HL-60 (cell line): ENCODE results near the gene NFIA.

Experiments
- POLR2AphosphoS5 ChIP-seq: IDR thresholded peaks from 2 replicates; pipeline ENCODE4 v1.6.1; 2012; ENCODE audit warnings: low read depth
- SPI1 ChIP-seq: IDR thresholded peaks from 2 replicates; pipeline ENCODE4 v1.6.1; 2012; ENCODE audit warnings: low read depth, mild to moderate bottlenecking, borderline replicate concordance
- TF ChIP-seq, protein P1 (sequence below): IDR thresholded peaks from one replicate; pipeline ENCODE4 v1.5.1; 2011; ENCODE audit warnings: low read length, control low read depth, inconsistent platforms; ENCODE audit not compliant: insufficient read depth
- TF ChIP-seq, protein P2 (sequence below): IDR thresholded peaks from 2 replicates; pipeline ENCODE4 v1.6.1; 2012; ENCODE audit warnings: low read depth; ENCODE audit not compliant: insufficient replicate concordance

DNA sequence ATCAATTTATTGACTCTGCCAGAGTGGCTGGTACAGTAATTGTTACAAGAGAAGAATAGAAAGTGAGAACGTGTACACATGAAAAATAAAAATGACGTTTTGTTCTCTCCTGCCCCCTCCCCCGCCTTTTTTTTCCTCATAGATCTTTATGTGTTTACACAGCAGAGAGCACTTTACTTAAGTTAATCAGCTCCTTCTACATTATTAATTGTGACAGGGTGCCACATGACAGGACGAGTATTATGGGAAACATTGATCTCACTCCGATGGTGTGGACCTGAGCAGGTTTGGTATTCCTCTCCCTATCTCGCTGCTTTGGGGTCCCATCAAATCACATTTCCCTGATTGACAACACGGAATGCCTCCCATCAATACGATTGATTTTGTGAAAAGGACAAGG, 356.9 kb downstream of the NFIA start:
- TF ChIP-seq, protein P1, sequence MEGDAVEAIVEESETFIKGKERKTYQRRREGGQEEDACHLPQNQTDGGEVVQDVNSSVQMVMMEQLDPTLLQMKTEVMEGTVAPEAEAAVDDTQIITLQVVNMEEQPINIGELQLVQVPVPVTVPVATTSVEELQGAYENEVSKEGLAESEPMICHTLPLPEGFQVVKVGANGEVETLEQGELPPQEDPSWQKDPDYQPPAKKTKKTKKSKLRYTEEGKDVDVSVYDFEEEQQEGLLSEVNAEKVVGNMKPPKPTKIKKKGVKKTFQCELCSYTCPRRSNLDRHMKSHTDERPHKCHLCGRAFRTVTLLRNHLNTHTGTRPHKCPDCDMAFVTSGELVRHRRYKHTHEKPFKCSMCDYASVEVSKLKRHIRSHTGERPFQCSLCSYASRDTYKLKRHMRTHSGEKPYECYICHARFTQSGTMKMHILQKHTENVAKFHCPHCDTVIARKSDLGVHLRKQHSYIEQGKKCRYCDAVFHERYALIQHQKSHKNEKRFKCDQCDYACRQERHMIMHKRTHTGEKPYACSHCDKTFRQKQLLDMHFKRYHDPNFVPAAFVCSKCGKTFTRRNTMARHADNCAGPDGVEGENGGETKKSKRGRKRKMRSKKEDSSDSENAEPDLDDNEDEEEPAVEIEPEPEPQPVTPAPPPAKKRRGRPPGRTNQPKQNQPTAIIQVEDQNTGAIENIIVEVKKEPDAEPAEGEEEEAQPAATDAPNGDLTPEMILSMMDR, result no peak
- TF ChIP-seq POLR2AphosphoS5 (no peak), SPI1 (no peak)
- TF ChIP-seq, protein P2, sequence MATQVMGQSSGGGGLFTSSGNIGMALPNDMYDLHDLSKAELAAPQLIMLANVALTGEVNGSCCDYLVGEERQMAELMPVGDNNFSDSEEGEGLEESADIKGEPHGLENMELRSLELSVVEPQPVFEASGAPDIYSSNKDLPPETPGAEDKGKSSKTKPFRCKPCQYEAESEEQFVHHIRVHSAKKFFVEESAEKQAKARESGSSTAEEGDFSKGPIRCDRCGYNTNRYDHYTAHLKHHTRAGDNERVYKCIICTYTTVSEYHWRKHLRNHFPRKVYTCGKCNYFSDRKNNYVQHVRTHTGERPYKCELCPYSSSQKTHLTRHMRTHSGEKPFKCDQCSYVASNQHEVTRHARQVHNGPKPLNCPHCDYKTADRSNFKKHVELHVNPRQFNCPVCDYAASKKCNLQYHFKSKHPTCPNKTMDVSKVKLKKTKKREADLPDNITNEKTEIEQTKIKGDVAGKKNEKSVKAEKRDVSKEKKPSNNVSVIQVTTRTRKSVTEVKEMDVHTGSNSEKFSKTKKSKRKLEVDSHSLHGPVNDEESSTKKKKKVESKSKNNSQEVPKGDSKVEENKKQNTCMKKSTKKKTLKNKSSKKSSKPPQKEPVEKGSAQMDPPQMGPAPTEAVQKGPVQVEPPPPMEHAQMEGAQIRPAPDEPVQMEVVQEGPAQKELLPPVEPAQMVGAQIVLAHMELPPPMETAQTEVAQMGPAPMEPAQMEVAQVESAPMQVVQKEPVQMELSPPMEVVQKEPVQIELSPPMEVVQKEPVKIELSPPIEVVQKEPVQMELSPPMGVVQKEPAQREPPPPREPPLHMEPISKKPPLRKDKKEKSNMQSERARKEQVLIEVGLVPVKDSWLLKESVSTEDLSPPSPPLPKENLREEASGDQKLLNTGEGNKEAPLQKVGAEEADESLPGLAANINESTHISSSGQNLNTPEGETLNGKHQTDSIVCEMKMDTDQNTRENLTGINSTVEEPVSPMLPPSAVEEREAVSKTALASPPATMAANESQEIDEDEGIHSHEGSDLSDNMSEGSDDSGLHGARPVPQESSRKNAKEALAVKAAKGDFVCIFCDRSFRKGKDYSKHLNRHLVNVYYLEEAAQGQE, result no peak
